ENCODE results near the gene NCAPD2. TPM values are rescaled to one million over a fixed set of nuclear protein-coding genes. Genes with fewer than 3 reads are reported as not detected.
A peak's percentile ranks its signal among the peaks of the same experiment; 100 is the strongest.

The NCAPD2 gene
- total and polyA plus RNA-seq, 2 donors (not counting 3 experiments of a cell fraction or from before 2014, with no cell fraction given), result 41.8 to 90.1 TPM

DNA sequence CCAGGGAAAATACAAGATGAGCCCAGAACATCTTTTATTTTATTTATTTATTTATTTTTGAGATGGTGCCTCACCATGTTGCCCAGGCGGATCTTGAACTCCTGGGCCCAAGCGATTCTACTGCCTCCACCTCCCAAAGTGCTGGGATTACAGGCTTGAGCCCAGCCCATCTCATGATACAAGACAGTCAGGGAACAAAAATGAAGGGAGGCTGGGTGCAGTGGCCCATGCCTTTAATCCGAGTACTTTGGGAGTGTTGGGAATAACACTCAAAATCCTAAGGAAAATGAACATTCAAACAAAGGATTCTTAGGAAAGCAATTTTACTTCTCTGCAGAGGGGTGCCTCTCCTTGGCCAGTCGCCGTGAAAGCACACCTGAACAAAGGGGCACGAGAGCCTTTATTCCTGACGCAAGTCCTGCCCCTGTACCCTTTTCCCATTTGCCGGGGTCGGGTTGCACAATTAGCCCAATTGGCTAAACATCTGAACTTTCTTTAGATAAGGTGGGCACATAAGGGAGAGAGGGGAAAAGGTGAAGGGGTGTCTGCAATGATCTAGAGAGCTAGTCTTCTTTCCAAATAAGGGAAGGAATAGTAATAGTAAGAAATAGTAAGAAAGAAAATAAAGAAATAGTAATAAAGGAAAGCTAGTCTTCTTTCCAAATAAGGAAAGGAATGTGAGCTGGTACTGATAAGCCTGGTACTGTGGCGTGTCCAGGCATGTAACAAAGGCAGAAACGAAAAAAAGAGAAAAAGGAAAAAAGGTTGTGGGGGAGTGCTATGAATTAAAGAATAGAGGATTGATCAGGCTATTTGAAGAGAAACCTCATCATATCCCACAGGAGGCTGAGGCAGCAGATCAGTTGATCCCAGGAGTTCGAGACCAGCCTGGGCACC is 13.4 kb downstream of the NCAPD2 start:
- TF ChIP-seq GATA2 (IDR thresholded peaks at IDR 0.05; ENCODE audit: insufficient read depth, insufficient read length, low read depth, low read length) (no peak), CTCF (IDR thresholded peaks at IDR 0.05; ENCODE audit: extremely low read depth in 1 of 2, insufficient read depth in 1 of 2, low read depth in 1 of 2, low read length in 2 of 2) (no peak), FOS (IDR thresholded peaks at IDR 0.05; ENCODE audit: borderline replicate concordance, insufficient read depth, low read length) (no peak), MYC (IDR thresholded peaks at IDR 0.05; ENCODE audit: low read depth, low read length) (no peak), EZH2 (IDR thresholded peaks at IDR 0.05; ENCODE audit: borderline replicate concordance, low read depth, low read length, severe bottlenecking) (no peak), POLR2AphosphoS5 (IDR thresholded peaks at IDR 0.05; ENCODE audit: insufficient read depth, low read depth, low read length) (no peak), JUN (IDR thresholded peaks at IDR 0.05; ENCODE audit: borderline replicate concordance, insufficient read depth, insufficient read length, low read depth) (no peak), MAX (IDR thresholded peaks at IDR 0.05; ENCODE audit: insufficient read depth, insufficient read length) (no peak), POLR2A (IDR thresholded peaks at IDR 0.05; ENCODE audit: low read depth, low read length) (no peak)
- Histone ChIP-seq H3K36me3 (ENCODE audit: control insufficient read depth in 2 of 2, extremely low read depth in 1 of 2, insufficient read depth in 2 of 2, low read length in 2 of 2) (peaks cover 3 to 7% of the 10 kb centered on the region in 2 experiments), H3K4me1 (ENCODE audit: control insufficient read depth, extremely low read depth, insufficient read depth, low read length) (peaks cover 2% of the 10 kb centered on the region), H3K9me1 (replicated peaks; ENCODE audit: control insufficient read depth, extremely low read depth, insufficient read depth, low read length) (no peaks in the 10 kb centered on the region), H3K9me3 (replicated peaks; ENCODE audit: control insufficient read depth, insufficient read depth, low read length) (no peaks in the 10 kb centered on the region), H2AFZ (ENCODE audit: low read depth, low read length) (peak overlapping the region; percentile 7), H3K27me3 (ENCODE audit: control insufficient read depth in 2 of 2, insufficient read depth in 2 of 2, low read length in 2 of 2) (no peaks in the 10 kb centered on the region), H3K4me3 (replicated peaks in 1 of 3; ENCODE audit: insufficient read depth in 1 of 3, low read depth in 1 of 3, low read length in 3 of 3) (no peak overlapping the region), H3K4me2 (ENCODE audit: insufficient read depth, low read length) (no peak overlapping the region), H3K79me2 (ENCODE audit: control insufficient read depth, insufficient read depth, low read length) (peaks cover 36% of the 10 kb centered on the region), H4K20me1 (replicated peaks; ENCODE audit: control insufficient read depth, extremely low read depth, insufficient read depth, low read length) (no peaks in the 10 kb centered on the region), H3K27ac (ENCODE audit: insufficient read depth, low read depth, low read length) (no peak overlapping the region), H3K9ac (replicated peaks; ENCODE audit: extremely low read depth, insufficient read depth, low read length) (no peak overlapping the region)
- BruUV-seq (replicated peaks), result TSS peak; percentile 69
- ChIA-PET CTCF (interaction anchor here (0.9 to 1.2 kb wide), 2 partner anchors 14 to 30 kb away, joined by 3 to 5 read pairs; partner anchors contain the start of gene MRPL51), POLR2A (interaction anchor here (0.9 kb wide), 1 partner anchor 15 kb away, joined by 3 read pairs; the partner anchor contains the start of gene MRPL51)
- intact Hi-C loops (cut with micrococcal nuclease), result no loop called here
- FAIRE-seq (no peak), DNase-seq (ENCODE audit: low read depth, low spot score) (peak; percentile 39)
- dilution Hi-C loops (cut with MboI; ENCODE audit: extremely low pct_ligation_motif_present, low sequenced_read_pairs), result no loop called here

All from endothelial cell of umbilical vein (primary cell).